ENCODE data around the gene NLRP1.

- TF ChIP-seq CTCF (IDR thresholded peaks at IDR 0.05) (no peak), POLR2A (IDR thresholded peaks at IDR 0.05) (no peak), EP300 (IDR thresholded peaks at IDR 0.05; ENCODE audit: low read depth) (no peak), POLR2AphosphoS5 (IDR thresholded peaks at IDR 0.05) (no peak)
These were observed 81.8 kb downstream of the NLRP1 start for GRCh38 chr17:5502552-5502951.
